SK-N-SH (cell line): ENCODE data around the gene REXO5. TPM values are rescaled to one million over a fixed set of nuclear protein-coding genes. Genes with fewer than 3 reads are reported as not detected.
A peak's percentile ranks its signal among the peaks of the same experiment; 100 is the strongest.
"Not testable (repeated sequence)": the region's sequence is repeated elsewhere in the genome, so short reads cannot be mapped to it uniquely, and the experiment has no call there.

Experiments
- CTCF ChIA-PET: fragments of 300-600, 350-600 bp; formaldehyde crosslinking; extraction: SDS; loops from one replicate; lab custom pipeline; 2021; lab: Yijun Ruan, JAX
- POLR2A ChIA-PET: fragments of 350-600 bp; sonication (Branson Sonifier 250); formaldehyde crosslinking; extraction: SDS; loops from one replicate; lab custom pipeline; 2020; ENCODE audit warnings: antibody characterized with exemption, inconsistent platforms; lab: Yijun Ruan, JAX
- DNase-seq: peaks from one replicate; pipeline ENCODE4 v3.0.0; 2012
- H2AFZ ChIP-seq: fragments of 200-600 bp; sonication (generic); 2 replicates; pipeline ENCODE4 v1.8.1; 2016; ENCODE audit warnings: antibody characterized with exemption, mild to moderate bottlenecking, low read depth
- H3F3A ChIP-seq: fragments of 200-600 bp; sonication (generic); replicated peaks from 2 replicates; pipeline ENCODE3; 2016; ENCODE audit warnings: antibody characterized with exemption, mild to moderate bottlenecking; ENCODE audit not compliant: insufficient read depth
- H3K27ac ChIP-seq, 2 experiments: fragments of 200-500 bp in 1 of 2; fragments of 200-600 bp in 1 of 2; sonication (Bioruptor generic) in 1 of 2; sonication (generic), shearing (Covaris generic) in 1 of 2; 2 replicates each; pipeline versions ENCODE4 v1.5.1 to v1.6.1; 2014 to 2016; ENCODE audit warnings: low read depth in 2 of 2, inconsistent platforms in 1 of 2, low read length in 1 of 2, mild to moderate bottlenecking in 1 of 2, mixed read lengths in 1 of 2
- H3K27me3 ChIP-seq: fragments of 200-600 bp; sonication (generic), shearing (Covaris generic); 2 replicates; pipeline ENCODE4 v1.6.1; 2016; ENCODE audit warnings: mixed run types; ENCODE audit not compliant: insufficient read depth
- H3K36me3 ChIP-seq, 2 experiments: fragments of 200-500 bp in 1 of 2; fragments of 200-600 bp in 1 of 2; sonication (Bioruptor generic) in 1 of 2; sonication (generic) in 1 of 2; replicated peaks in 1 of 2; 2 replicates each; pipeline versions ENCODE3 to v1.5.1; 2014 to 2016; ENCODE audit warnings: low read length in 1 of 2, mild to moderate bottlenecking in 1 of 2; ENCODE audit not compliant: insufficient read depth in 2 of 2, control insufficient read depth in 1 of 2
- H3K4me1 ChIP-seq, 2 experiments: fragments of 200-500 bp in 1 of 2; fragments of 200-600 bp in 1 of 2; sonication (Bioruptor generic) in 1 of 2; sonication (generic), shearing (Covaris generic) in 1 of 2; 2 replicates each; pipeline versions ENCODE4 v1.5.1 to v1.6.1; 2014 to 2016; ENCODE audit warnings: low read depth in 1 of 2, low read length in 1 of 2, mixed run types in 1 of 2; ENCODE audit not compliant: insufficient read depth in 2 of 2, control insufficient read depth in 1 of 2
- H3K4me2 ChIP-seq: fragments of 200-600 bp; sonication (generic), shearing (Covaris generic); 2 replicates; pipeline ENCODE4 v1.6.1; 2017; ENCODE audit warnings: mixed run types
- H3K4me3 ChIP-seq, 2 experiments: fragments of 200-500 bp in 1 of 2; fragments of 200-600 bp in 1 of 2; sonication (Bioruptor generic) in 1 of 2; sonication (generic), shearing (Covaris generic) in 1 of 2; 2 replicates each; pipeline versions ENCODE4 v1.5.1 to v1.8.1; 2014 to 2016; ENCODE audit warnings: low read depth in 2 of 2, inconsistent platforms in 1 of 2, low read length in 1 of 2, mild to moderate bottlenecking in 1 of 2, mixed read lengths in 1 of 2, moderate library complexity in 1 of 2
- H3K79me2 ChIP-seq: fragments of 200-600 bp; sonication (generic); 2 replicates; pipeline ENCODE4 v1.8.1; 2017; ENCODE audit warnings: mild to moderate bottlenecking; ENCODE audit not compliant: insufficient read depth
- H3K9ac ChIP-seq: fragments of 200-600 bp; sonication (generic); 2 replicates; pipeline ENCODE4 v1.6.1; 2017; ENCODE audit warnings: mixed run types
- H3K9me2 ChIP-seq: fragments of 200-600 bp; sonication (generic); 2 replicates; pipeline ENCODE4 v1.6.1; 2017; ENCODE audit warnings: mixed run types
- H3K9me3 ChIP-seq: fragments of 200-600 bp; sonication (generic); 2 replicates; pipeline ENCODE4 v1.6.1; 2017; ENCODE audit warnings: mixed run types, mild to moderate bottlenecking, moderate library complexity
- H4K20me1 ChIP-seq: fragments of 200-600 bp; sonication (generic); 2 replicates; pipeline ENCODE4 v1.6.1; 2017; ENCODE audit warnings: mild to moderate bottlenecking, mixed run types; ENCODE audit not compliant: insufficient read depth
- EP300 ChIP-seq, 2 experiments: IDR thresholded peaks; 2 replicates each; pipeline versions ENCODE4 v1.4.0 to v1.6.1; 2012; ENCODE audit warnings: borderline replicate concordance in 1 of 2, low read depth in 1 of 2, low read length in 1 of 2
- FOSL2 ChIP-seq: IDR thresholded peaks from 2 replicates; pipeline ENCODE4 v1.4.0; 2012; ENCODE audit warnings: low read depth, mild to moderate bottlenecking, moderate library complexity, borderline replicate concordance
- JUND ChIP-seq: IDR thresholded peaks from 2 replicates; pipeline ENCODE4 v1.4.0; 2012
- NFIC ChIP-seq: IDR thresholded peaks from 2 replicates; pipeline ENCODE4 v1.4.0; 2012; ENCODE audit warnings: borderline replicate concordance
- RFX5 ChIP-seq: IDR thresholded peaks from 2 replicates; pipeline ENCODE4 v1.6.1; 2012; ENCODE audit warnings: mild to moderate bottlenecking, improper control_type of control experiment, low read length
- RXRA ChIP-seq: IDR thresholded peaks from 2 replicates; pipeline ENCODE4 v1.4.0; 2012; ENCODE audit warnings: low read depth, mild to moderate bottlenecking, borderline replicate concordance
- SIN3A ChIP-seq: IDR thresholded peaks from 2 replicates; pipeline ENCODE4 v1.6.1; 2012; ENCODE audit warnings: low read depth, mild to moderate bottlenecking, low read length, moderate library complexity, borderline replicate concordance
- SMC3 ChIP-seq: IDR thresholded peaks from 2 replicates; pipeline ENCODE4 v1.6.1; 2012; ENCODE audit warnings: low read depth, low read length, improper control_type of control experiment
- TAF1 ChIP-seq: IDR thresholded peaks from 2 replicates; pipeline ENCODE4 v1.6.1; 2012; ENCODE audit warnings: low read depth, mild to moderate bottlenecking, low read length, moderate library complexity, borderline replicate concordance
- TCF12 ChIP-seq: IDR thresholded peaks from 2 replicates; pipeline ENCODE4 v1.4.0; 2012
- WGBS: methylation state at CpG from one replicate; pipeline ENCODE4 v1.1.6; 2017; ENCODE audit warnings: low lambda C conversion rate; 5-methylcytosine and 5-hydroxymethylcytosine counted together
- polyA plus RNA-seq, 3 experiments: library from polyadenylated mRNA; depleted of rRNA; stranded (reverse); fragments of >200 nt; gene quantifications; 2 replicates each; pipeline ENCODE4 v1.2.3, GENCODE V29; 2012
- TF ChIP-seq, protein P1 (sequence below): fragments of 200-600 bp; sonication (generic); IDR thresholded peaks from 2 replicates; pipeline ENCODE4 v1.6.1; 2017; ENCODE audit warnings: antibody characterized with exemption, mild to moderate bottlenecking, moderate library complexity
- TF ChIP-seq, protein P2 (sequence below): IDR thresholded peaks from 2 replicates; pipeline ENCODE4 v1.4.0; 2012; ENCODE audit warnings: low read depth, borderline replicate concordance
- TF ChIP-seq, protein P3 (sequence below): IDR thresholded peaks from 2 replicates; pipeline ENCODE4 v1.4.0; 2012; ENCODE audit warnings: low read depth, borderline replicate concordance

REXO5 gene
- polyA plus RNA-seq, 1 of the 3 experiments (the other 2 are of a cell fraction), result 3.8 TPM

DNA sequence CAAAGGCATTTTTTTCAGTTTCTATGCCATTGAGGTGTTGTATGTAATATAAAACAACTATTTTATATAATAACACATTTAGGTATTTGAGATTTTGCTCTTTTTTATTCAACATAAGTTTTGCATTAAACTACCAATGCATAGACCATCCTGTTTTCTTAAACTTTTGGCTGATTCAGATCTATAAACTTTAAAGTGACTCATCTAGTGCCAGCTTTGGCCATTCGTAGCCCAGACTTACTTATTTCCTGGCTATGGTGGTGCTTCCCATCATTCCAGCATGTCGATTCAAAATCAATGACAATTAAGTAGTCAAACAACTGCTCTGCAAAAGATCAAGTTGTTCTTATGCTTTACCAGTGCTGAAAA lies 3.2 kb upstream of the REXO5 start:
- Histone ChIP-seq H3K4me1 (peaks cover 2 to 4% of the 10 kb centered on the region in 2 experiments; a peak in 3 of 4 replicates), H3K36me3 (peaks cover 23 to 29% of the 10 kb centered on the region in 2 experiments), H2AFZ (no peak overlapping the region; the same call in 1 of the 2 replicates), H3K79me2 (peaks cover 22% of the 10 kb centered on the region; the same call in 1 of the 2 replicates), H3K9ac (no peak overlapping the region), H3K27me3 (no peaks in the 10 kb centered on the region), H4K20me1 (no peaks in the 10 kb centered on the region), H3K9me2 (no peaks in the 10 kb centered on the region), H3K4me3 (no peak overlapping the region), H3F3A (peaks cover 43% of the 10 kb centered on the region), H3K9me3 (no peaks in the 10 kb centered on the region), H3K4me2 (no peak overlapping the region)
- ChIA-PET CTCF (no interaction called here), POLR2A (no interaction called here)
- DNase-seq, result no peak
- 17% methylated on average over 2 of the region's 2 CpGs for WGBS
- 0 out of 2 replicates have a peak, but pooled peaks have one; percentile 18 for TF ChIP-seq NFIC
- TF ChIP-seq TCF12, result peak; percentile 41
- TF ChIP-seq, protein P1, sequence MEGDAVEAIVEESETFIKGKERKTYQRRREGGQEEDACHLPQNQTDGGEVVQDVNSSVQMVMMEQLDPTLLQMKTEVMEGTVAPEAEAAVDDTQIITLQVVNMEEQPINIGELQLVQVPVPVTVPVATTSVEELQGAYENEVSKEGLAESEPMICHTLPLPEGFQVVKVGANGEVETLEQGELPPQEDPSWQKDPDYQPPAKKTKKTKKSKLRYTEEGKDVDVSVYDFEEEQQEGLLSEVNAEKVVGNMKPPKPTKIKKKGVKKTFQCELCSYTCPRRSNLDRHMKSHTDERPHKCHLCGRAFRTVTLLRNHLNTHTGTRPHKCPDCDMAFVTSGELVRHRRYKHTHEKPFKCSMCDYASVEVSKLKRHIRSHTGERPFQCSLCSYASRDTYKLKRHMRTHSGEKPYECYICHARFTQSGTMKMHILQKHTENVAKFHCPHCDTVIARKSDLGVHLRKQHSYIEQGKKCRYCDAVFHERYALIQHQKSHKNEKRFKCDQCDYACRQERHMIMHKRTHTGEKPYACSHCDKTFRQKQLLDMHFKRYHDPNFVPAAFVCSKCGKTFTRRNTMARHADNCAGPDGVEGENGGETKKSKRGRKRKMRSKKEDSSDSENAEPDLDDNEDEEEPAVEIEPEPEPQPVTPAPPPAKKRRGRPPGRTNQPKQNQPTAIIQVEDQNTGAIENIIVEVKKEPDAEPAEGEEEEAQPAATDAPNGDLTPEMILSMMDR, result no peak
- TF ChIP-seq, protein P2, sequence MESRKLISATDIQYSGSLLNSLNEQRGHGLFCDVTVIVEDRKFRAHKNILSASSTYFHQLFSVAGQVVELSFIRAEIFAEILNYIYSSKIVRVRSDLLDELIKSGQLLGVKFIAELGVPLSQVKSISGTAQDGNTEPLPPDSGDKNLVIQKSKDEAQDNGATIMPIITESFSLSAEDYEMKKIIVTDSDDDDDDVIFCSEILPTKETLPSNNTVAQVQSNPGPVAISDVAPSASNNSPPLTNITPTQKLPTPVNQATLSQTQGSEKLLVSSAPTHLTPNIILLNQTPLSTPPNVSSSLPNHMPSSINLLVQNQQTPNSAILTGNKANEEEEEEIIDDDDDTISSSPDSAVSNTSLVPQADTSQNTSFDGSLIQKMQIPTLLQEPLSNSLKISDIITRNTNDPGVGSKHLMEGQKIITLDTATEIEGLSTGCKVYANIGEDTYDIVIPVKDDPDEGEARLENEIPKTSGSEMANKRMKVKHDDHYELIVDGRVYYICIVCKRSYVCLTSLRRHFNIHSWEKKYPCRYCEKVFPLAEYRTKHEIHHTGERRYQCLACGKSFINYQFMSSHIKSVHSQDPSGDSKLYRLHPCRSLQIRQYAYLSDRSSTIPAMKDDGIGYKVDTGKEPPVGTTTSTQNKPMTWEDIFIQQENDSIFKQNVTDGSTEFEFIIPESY, result no peak
- no peak for TF ChIP-seq EP300 (IDR thresholded peaks at IDR 0.05; ENCODE audit: borderline replicate concordance in 1 of 2, low read depth in 1 of 2, low read length in 1 of 2)
- TF ChIP-seq SMC3, result no peak
- peak; percentile 58; the same call in 1 of the 2 replicates for TF ChIP-seq FOSL2
- peak; percentile 13; the same call in 1 of the 2 replicates for TF ChIP-seq JUND
- TF ChIP-seq, all 33 proteins: peak for 4
- H3K27ac ChIP-seq, result 0 out of 4 replicates have a peak overlapping the region, but pooled peaks of 1 of the 2 experiments have one; percentile 11

DNA sequence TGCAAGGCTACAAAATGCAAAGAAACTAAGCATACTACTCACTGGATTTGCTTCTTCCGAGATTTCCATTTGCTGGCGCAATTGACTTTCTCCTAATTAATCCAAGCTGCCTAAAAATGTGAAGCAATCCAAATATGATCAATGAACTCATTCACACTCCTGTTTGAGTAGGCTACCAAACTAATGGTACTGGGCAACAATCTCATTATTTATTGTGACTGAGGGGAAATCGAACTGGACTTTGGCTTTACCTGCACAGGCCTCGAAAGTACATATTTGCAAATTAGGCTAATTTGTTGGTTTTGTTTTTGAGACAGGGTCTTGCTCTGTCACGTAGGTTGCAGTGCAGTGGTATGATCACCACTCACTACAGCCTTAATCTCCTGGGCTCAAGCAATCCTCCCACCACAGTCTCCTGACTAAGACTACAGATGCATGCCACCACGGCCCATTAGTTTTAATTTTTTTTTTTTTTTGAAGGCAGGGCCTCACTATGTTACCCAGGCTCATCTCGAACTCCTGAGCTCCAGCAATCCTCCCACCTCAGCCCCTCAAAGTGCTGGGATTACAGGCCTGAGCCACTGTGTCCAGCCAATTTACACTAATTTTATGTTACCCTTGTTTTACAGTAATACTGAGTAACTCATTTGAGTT lies 2.6 kb upstream of the REXO5 start:
- H3K4me1 ChIP-seq, result peaks cover 2 to 4% of the 10 kb centered on the region in 2 experiments; a peak in 3 of 4 replicates
- H3K9ac ChIP-seq, result no peak overlapping the region
- H2AFZ ChIP-seq, result no peak overlapping the region; the same call in 1 of the 2 replicates
- H3K36me3 ChIP-seq, result peaks cover 18 to 24% of the 10 kb centered on the region in 2 experiments
- H3K79me2 ChIP-seq, result peaks cover 26% of the 10 kb centered on the region; the same call in 1 of the 2 replicates
- POLR2A ChIA-PET, result no interaction called here
- H3K4me2 ChIP-seq, result no peak overlapping the region
- H3F3A ChIP-seq, result peaks cover 44% of the 10 kb centered on the region
- H4K20me1 ChIP-seq, result no peaks in the 10 kb centered on the region
- no peaks in the 10 kb centered on the region for H3K9me2 ChIP-seq
- no peak for TF ChIP-seq TCF12
- no peak for TF ChIP-seq FOSL2
- TF ChIP-seq RXRA, result no peak
- no peak for TF ChIP-seq RFX5
- TF ChIP-seq, protein P3, sequence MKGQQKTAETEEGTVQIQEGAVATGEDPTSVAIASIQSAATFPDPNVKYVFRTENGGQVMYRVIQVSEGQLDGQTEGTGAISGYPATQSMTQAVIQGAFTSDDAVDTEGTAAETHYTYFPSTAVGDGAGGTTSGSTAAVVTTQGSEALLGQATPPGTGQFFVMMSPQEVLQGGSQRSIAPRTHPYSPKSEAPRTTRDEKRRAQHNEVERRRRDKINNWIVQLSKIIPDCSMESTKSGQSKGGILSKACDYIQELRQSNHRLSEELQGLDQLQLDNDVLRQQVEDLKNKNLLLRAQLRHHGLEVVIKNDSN, result no peak
- no peak for TF ChIP-seq NFIC
- no peak for TF ChIP-seq SIN3A
- no peak for TF ChIP-seq TAF1
- no peaks in the 10 kb centered on the region for H3K9me3 ChIP-seq
- whole genome bisulfite sequencing, result 95% methylated on average over 7 of the region's 7 CpGs
- CTCF ChIA-PET, result no interaction called here
- no peaks in the 10 kb centered on the region for H3K27me3 ChIP-seq
- no peak overlapping the region for H3K4me3 ChIP-seq
- DNase-seq, result no peak
- H3K27ac ChIP-seq, result no peak overlapping the region

DNA sequence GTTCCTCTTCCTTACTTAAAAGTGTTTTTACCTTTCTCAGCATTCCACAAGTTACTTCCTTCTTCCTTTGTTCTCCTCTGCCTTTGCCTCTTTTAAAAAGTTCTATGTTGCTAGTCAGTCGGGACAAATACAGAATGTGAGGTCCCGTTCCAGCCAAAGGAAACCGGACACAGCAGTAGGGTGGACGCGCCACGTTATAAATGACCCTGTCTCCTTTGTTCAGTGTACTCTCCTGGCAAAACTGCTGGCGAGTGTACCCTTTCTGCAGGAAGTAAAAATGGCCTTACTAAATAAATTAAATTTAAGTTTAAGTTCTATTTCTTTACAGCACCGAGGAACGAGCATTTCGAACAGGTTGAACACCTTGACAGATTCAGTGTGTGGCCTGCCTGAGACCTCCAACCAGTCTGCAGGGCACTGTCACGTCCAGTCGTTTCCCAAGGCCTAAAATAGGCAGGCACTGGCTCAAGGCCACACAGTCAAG lies 601 bp upstream of the REXO5 start:
- H3K4me1 ChIP-seq, DNase-seq, H3K36me3 ChIP-seq, H4K20me1 ChIP-seq, H3K9me2 ChIP-seq, H3K9me3 ChIP-seq, H3K27me3 ChIP-seq: not testable (repeated sequence)
- ChIA-PET POLR2A (interaction anchor here (1.2 to 1.8 kb wide), 3 partner anchors 10 to 94 kb away, joined by 5 to 8 read pairs (median 6); partner anchors contain the start of genes DCUN1D3 and LYRM1), CTCF (interaction anchor here (1.0 to 2.1 kb wide), 3 partner anchors 11 to 44 kb away, joined by 3 to 8 read pairs (median 4); no protein-coding TSS in a partner anchor)
- Histone ChIP-seq H3K79me2 (peaks cover 26% of the 10 kb centered on the region; the same call in 1 of the 2 replicates), H3K27ac (peak overlapping the region; percentile 80 to 84), H3K9ac (peak overlapping the region; percentile 80), H2AFZ (peak overlapping the region; percentile 95), H3K4me3 (peak overlapping the region; percentile 76 to 82), H3F3A (peaks cover 43% of the 10 kb centered on the region), H3K4me2 (peak overlapping the region; percentile 93)
- 9% methylated on average over 12 of the region's 12 CpGs for WGBS
